NOMO-1 treated with DMSO at 0.1 percent for 48 hours (cell line): ENCODE data around the gene MYO1A.
"Not testable (repeated sequence)": the region's sequence is repeated elsewhere in the genome, so short reads cannot be mapped to it uniquely, and the experiment has no call there.

Experiments used
- DNase-seq: peaks from one replicate; lab custom pipeline; 2025; ENCODE audit not compliant: unreplicated experiment; lab: John Stamatoyannopoulos, UW

The MYO1A gene

GRCh38 chr12:57048423-57049118 is 1.4 kb downstream of the MYO1A start:
- no peak for DNase-seq

DNA sequence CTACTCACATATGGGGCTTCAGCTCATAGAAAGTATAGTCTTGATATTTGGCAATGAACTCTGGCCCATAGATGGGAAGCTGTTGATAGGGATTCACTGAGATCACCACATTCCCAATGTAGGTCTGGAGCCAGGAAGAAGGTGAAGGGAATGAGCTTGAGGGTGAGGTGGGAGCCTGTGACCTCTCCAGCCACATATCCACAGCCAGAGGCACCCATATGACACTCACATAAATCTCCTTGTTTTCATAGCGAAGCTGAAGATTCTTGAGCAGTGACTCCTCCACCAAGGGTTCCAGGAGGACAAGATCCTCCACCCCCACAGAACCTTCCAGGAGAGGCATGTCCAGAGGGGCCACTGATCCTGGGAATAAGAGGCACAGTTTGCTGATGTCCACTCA is 1.9 kb downstream of the MYO1A start:
- DNase-seq: no peak

DNA sequence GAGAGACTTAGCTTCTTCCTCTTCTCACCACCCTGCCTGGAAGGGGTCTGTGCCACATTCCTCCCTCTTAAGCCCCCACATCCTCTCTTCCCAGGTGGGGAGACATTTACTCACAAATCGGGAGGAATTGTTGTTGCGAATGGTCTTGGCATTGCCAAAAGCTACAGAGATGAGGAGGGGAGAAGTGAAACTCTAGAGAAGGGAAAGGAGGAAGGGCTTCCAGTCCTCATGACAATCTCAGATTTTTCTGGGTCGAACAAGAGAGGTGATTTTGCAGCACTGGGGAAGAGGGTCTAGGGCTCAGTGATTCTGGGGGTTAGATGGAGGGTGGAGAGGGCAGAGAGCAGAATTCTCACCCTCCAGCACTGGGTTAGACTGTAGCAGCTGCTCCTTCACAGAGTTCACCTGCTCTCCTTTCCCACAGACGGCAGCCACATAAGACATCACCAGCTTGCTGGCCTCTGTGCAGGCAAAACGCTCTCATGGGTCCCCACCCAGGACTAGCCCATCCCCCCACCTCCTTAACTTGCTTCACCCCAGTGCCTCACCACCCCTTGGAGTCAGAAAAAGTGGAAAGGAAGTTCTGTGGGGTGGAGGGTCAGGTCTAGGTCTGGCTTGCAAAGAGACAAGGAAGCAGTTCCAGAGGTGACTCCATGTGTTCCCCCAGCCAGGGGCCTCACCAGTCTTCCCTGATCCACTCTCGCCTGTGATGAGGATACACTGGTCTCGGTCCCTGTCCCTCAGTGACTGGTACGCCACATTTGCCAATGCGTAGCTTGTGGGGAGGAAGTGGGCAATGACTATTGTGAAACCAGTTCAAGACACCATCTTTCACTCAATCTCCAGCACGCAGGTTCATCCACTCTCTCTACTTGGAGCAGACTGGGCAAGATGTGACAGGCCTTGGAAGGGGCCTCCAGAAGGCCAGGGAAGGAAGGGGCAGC is 2.7 kb downstream of the MYO1A start:
- DNase-seq: peak; percentile 71

DNA sequence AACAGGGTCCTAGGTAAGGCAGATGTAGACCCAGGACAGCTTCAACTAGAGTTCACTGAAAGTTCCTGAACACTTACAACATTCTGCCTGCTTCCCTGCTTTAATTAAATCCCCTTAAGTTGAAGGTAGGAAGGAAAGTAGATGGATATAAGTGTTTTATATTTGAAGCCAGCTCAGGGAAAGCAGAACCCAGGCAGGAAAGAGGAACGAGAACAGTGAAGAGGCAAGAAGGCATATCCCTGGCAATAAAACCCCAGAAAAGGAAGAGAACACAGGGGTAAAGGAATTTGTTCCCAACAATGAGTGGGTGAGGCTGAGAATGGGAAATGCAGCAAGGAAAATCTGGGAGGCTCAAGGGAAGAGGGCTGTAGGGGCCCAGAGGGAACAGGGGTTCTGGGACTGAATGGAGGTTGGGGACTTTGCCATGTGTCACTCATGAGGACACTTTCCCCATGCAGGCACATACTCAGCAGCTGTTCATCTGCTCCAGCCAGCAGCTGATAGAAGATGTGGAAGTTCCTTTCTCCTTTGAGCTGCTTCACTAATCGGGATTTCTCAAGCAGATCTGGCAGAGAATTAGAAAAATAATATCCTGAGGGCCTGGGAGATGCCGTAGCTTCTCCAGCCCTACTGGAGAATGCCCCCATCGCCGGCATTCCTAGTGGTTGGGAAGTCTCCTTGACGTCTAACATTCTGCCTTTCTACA is 3.7 kb downstream of the MYO1A start:
- DNase-seq: peak; percentile 21

GRCh38 chr12:57044889-57045288 is 5.0 kb downstream of the MYO1A start:
- DNase-seq: no peak

DNA sequence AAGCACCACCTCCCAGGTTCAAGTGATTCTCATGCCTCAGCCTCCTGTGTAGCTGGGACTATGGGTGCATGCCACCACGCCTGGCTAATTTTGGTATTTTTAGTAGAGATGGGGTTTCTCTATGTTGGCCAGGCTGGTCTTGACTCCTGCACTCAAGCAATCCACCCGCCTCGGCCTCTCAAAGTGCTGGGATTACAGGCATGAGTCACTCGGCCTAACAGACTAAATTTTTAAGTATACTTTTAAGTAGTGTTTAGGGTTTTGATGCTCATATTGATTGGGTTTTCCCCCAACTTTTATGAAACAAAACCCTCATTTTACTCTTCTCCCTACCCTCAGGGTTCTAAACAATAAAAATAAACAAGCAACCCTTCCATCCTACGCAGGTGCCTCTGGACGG is 5.5 kb downstream of the MYO1A start:
- DNase-seq: no peak

DNA sequence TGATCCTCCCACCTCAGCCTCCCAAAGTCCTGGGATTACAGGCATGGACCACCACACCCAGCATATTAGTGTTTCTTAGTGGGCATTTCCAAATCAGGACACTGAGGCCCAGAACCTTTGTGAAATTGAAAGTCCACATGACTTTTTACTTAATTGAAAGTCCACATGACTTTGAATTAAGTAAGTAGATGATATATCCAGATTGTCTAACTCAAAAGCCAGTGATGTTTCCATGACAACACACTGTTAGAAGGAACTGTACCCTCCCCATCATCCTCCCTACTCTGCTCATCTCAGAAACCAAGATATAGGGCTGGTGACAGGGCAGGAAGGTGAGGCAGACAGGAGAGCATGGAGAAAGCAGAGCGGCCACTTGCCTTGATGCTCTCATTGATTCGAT is 7.2 kb downstream of the MYO1A start:
- no peak for DNase-seq

- DNase-seq: no peak
These were observed 9.2 kb downstream of the MYO1A start for GRCh38 chr12:57040750-57041149.

DNA sequence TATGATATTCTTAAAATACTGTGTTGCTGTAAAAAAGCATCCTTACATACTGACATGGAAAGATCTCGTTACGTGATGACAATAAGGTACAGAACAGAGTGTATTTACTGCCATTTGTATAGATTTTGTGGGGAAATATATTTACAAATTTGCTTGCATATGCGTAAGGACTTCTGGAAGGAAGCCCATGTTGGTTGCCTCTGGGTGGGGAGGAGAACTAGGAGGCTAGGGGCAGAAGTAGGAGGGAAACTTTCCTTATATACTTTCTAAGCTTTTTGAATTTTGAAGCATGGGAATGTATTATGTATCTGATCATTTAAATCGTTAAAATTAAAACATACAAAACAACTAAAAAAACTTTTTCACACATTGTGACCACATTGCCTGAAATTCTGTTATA is 9.7 kb downstream of the MYO1A start:
- DNase-seq: no peak

GRCh38 chr12:57039016-57039798 is 10.7 kb downstream of the MYO1A start:
- no peak for DNase-seq

DNA sequence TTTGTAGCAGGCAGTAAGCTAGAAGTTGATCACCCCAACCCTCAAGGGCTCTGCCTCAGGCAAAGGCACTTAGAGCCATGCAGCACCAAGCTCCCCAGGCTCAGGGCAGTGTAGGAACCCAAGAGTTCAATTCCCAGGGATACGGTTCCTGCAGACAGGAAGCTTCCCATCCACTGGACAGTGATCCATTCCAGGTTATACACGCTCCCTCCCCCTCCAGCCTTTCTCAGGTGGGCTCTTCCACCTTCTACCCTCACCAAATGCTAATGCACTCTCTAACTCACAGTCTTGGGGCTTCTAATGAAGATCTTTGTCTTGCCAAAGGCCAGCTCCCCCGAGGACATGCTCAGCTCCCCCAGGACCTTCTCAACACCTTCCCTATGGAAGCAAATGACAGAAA is 12.7 kb downstream of the MYO1A start:
- DNase-seq: no peak

DNA sequence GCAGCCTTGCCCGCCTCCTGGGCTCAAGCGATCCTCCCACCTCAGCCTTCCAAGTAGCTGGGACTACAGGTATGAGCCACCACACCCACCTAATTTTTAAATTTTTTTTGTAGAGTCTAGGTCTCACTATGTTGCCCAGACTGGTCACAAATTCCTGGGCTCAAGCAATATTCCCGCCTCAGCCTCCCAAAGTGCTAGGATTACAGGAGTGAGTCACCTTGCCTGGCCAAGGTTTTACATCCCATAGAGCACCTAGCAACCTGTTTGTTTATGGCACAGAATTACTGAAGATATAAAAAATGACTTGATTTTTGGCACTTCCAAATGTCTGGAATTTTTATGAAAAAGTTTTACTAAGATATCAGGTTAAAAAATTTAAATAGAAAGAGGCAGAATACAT is 16.5 kb downstream of the MYO1A start:
- no peak for DNase-seq

DNA sequence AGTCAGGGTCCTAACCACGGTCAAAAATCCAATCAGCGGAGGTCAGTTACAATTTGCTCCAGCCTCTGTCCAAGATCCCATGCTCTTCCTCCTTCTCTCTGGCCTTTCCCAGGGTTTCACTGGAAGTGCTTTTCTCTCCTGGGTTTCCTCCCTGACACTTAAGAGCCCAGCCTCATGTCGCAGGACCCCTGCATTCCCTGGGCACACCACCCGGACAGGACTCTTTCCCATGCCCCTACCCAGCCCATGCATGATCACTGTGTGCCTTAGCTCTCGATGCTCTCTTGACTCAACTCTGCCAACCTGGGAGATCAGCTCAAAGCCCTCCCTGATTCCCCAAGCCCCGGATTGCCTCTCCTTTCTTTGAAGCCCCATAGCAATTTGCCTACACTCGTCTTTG is 18.1 kb downstream of the MYO1A start:
- DNase-seq: no peak

DNA sequence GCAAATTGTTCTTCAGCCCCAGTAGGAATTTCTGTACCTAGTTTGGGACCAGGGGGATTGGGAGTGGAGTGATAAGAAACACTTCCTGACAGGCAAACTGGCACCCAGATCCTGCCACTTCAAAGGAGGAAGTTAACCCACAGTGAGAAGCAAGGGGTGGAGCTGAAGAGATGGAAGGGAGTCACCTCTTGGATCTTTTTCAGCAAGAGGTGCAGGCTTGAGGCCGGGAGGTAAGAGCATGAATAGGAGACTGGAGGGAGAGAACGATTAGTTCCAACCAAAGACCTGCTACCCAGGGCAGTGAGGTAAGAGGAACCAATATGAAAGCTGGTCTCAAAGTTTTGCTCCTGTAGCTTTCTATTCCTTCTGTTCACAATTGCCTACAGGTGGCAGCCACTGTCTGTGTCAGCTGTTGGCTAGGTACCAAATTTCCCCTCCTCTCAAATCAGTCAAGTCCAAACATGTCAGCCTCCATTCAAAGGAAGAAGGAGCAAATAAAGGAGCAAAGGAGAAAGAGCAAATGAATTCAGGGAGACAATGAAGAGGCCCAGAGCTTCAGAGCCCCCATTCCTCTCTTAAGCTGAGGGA is 18.7 kb downstream of the MYO1A start:
- DNase-seq: peak; percentile 66

DNA sequence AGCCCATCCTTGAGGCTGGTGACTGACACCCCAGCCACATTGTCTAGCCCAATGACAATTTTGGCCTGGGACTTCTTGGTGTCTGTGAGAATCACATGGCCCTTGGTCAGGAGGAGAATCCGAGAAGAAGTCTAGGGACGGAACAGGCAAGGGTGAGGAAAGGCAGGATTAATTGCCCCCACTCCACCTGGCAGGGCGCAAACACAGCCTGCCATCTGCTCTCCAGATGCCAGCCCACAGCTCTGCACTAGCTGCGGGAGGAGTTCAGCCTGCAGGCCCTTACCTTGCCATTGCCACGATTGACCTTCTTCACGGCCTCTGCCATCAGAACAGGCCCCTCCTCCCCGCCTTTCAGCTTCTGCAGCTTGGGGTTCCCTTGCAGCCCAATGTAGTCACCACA is 20.5 kb downstream of the MYO1A start:
- no peak for DNase-seq

GRCh38 chr12:57027805-57028153 is 22.1 kb downstream of the MYO1A start:
- DNase-seq: no peak

DNA sequence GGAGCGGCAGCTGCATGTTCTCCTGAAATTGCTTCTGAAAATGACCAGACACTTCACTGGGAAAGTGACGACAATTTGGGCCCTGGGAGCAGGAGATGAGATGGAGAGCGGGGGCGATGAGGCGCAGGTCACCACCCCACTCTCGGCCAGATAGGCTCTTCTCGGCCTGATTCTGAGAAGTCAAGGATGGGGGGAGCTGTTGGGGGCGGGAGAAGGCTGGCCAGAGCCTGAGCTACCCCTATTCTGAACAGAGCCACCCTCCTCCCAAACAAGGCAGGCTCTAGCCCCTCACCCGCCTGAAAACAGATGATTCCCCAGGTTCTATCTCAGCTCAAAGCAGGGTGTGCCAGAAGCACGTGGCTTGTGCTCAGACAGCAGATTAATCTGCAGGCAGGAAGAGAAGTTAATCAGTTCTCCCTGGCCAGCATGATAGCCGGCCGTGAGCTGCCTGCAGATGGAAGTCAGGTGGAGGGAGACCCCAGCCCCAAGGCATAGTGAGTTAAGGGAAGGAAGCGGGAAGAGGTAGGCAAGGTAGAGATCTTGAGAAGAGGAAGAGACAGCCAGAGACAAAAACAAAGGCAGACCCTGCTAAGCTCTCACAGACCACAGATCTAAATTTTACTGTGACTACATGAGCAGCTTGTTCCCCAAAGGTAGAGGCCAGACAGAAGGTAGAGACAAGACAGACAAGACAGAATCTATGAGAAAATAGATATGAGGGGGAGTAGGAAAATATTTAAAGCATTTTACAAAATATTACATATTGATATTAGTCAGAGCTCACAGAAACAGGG is 22.7 kb downstream of the MYO1A start:
- DNase-seq: no peak

DNA sequence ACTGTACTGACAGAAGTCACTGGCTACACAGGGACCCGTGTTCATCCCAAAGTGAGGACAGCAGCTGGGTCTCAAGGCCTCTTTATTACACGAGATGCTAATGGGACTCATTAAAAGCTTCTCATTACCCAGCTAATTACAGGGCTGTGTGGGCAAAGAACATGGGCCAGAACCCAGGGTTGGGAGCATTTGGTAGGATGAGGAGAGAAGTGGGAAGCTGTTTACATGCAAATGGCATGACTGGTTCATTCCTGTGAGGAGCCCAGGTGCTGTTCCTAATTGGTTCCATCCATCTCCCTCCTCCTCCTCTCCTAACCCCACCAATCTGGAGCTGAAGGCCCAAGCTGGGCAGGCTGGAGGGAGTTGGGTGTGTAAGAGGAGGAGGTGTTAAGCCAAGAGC is 24.7 kb downstream of the MYO1A start:
- no peak for DNase-seq

GRCh38 chr12:57022324-57022723 is 27.6 kb downstream of the MYO1A start:
- not testable (repeated sequence) for DNase-seq
